Endometrial microvascular endothelial cells (primary cell): ENCODE results near the gene LIPC. TPM values are rescaled to one million over a fixed set of nuclear protein-coding genes. Genes with fewer than 3 reads are reported as not detected.
"Not testable (repeated sequence)": the region's sequence is repeated elsewhere in the genome, so short reads cannot be mapped to it uniquely, and the experiment has no call there.

Source experiments
- in situ Hi-C: cut with HindIII; loops from 2 replicates; pipeline ENCODE4 v1.10.0; 2017; ENCODE audit warnings: low sequenced_read_pairs, low pct_unique_long_range_greater_than_20kb; ENCODE audit errors: inconsistent ontology term
- total RNA-seq: library from RNA; depleted of rRNA; stranded (reverse); fragments of >200 nt; gene quantifications from one replicate; pipeline ENCODE4 v1.2.3, GENCODE V29; 2015; ENCODE audit errors: inconsistent ontology term

Gene LIPC
- total RNA-seq, 1 donor from 2014 or later: not detected

GRCh38 chr15:58582160-58582559 lies 150.4 kb downstream of the LIPC start:
- in situ Hi-C loops: no loop called here

GRCh38 chr15:58583171-58583908 lies 151.5 kb downstream of the LIPC start:
- in situ Hi-C loops: no loop called here

GRCh38 chr15:58584789-58585461 lies 153.1 kb downstream of the LIPC start:
- in situ Hi-C loops: no loop called here

GRCh38 chr15:58585693-58586443 lies 154.1 kb downstream of the LIPC start:
- in situ Hi-C loops: no loop called here

- in situ Hi-C loops: no loop called here
Observed at GRCh38 chr15:58587486-58587885, 155.7 kb downstream of the LIPC start.

- in situ Hi-C loops: no loop called here
Observed at GRCh38 chr15:58588096-58588495, 156.3 kb downstream of the LIPC start.

- in situ Hi-C loops: no loop called here
Observed at GRCh38 chr15:58589047-58589446, 157.3 kb downstream of the LIPC start.

- in situ Hi-C loops: no loop called here
Observed at GRCh38 chr15:58590236-58590635, 158.4 kb downstream of the LIPC start.

- in situ Hi-C loops: no loop called here
Observed at GRCh38 chr15:58590926-58591325, 159.1 kb downstream of the LIPC start.

GRCh38 chr15:58593870-58594269 lies 162.1 kb downstream of the LIPC start:
- in situ Hi-C loops: no loop called here

- in situ Hi-C loops: no loop called here
Observed at GRCh38 chr15:58594898-58595297, 163.1 kb downstream of the LIPC start.

- in situ Hi-C loops: no loop called here
Observed at GRCh38 chr15:58595516-58596263, 163.9 kb downstream of the LIPC start.

- in situ Hi-C loops: no loop called here
Observed at GRCh38 chr15:58597943-58598828, 166.4 kb downstream of the LIPC start.

GRCh38 chr15:58598829-58599210 lies 167.0 kb downstream of the LIPC start:
- in situ Hi-C loops: no loop called here

- in situ Hi-C loops: no loop called here
Observed at GRCh38 chr15:58602823-58603222, 171.0 kb downstream of the LIPC start.

- in situ Hi-C loops: not testable (repeated sequence)
Observed at GRCh38 chr15:58603927-58604326, 172.1 kb downstream of the LIPC start.

GRCh38 chr15:58604455-58604923 lies 172.7 kb downstream of the LIPC start:
- in situ Hi-C loops: no loop called here

GRCh38 chr15:58605931-58606530 lies 174.2 kb downstream of the LIPC start:
- in situ Hi-C loops: no loop called here
